ENCODE results near the gene UBXN11.

DNA sequence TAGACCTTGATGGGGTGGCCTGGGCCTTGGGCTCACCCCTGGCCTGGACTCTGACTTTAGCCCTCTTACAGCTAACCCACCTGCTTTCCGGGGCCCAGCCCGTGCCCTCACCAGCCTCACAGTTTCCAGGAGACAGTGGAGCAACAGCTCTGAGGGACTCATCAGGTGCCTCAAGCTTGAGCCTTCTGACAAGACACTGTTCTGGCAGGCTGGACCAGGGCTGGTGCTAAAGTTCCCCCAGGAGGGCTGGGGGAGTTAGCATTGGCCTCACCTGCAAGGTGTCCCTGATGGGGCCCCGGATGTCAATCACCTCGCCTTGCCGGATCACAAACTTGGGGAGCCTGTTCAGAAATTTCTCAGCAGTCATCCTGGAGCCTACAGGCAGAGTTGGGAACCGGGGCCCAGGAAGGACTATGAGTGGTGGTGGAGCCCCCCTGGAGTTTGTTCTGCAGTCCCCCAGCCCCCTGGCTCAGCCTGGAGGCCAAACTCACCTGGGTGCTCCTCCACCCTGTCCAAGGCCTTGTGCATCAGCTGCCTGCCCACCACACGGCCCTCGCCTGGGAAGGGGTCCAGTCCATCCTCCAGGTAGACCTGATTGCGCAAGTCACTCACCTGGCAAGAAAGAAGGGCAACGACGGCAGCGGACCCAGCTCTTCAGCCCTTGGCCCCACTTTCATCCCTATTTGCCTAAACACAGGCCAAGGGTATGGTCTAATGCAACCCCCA, 22.4 kb downstream of the UBXN11 start:
- TF ChIP-seq TAF1 (IDR thresholded peaks at IDR 0.05; ENCODE audit: borderline replicate concordance, low read depth, low read length) = no peak
- TF ChIP-seq NRF1 (IDR thresholded peaks at IDR 0.05; ENCODE audit: low read depth, low read length) = no peak
- no peak for TF ChIP-seq POLR2AphosphoS5 (IDR thresholded peaks at IDR 0.05; ENCODE audit: low read depth, low read length)
- TF ChIP-seq, protein P1, sequence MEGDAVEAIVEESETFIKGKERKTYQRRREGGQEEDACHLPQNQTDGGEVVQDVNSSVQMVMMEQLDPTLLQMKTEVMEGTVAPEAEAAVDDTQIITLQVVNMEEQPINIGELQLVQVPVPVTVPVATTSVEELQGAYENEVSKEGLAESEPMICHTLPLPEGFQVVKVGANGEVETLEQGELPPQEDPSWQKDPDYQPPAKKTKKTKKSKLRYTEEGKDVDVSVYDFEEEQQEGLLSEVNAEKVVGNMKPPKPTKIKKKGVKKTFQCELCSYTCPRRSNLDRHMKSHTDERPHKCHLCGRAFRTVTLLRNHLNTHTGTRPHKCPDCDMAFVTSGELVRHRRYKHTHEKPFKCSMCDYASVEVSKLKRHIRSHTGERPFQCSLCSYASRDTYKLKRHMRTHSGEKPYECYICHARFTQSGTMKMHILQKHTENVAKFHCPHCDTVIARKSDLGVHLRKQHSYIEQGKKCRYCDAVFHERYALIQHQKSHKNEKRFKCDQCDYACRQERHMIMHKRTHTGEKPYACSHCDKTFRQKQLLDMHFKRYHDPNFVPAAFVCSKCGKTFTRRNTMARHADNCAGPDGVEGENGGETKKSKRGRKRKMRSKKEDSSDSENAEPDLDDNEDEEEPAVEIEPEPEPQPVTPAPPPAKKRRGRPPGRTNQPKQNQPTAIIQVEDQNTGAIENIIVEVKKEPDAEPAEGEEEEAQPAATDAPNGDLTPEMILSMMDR (IDR thresholded peaks at IDR 0.05) = no peak
- no peak for TF ChIP-seq JUND (IDR thresholded peaks at IDR 0.05)
- TF ChIP-seq GABPA (IDR thresholded peaks at IDR 0.05; ENCODE audit: low read depth) = no peak
- no peak for TF ChIP-seq NFIC (IDR thresholded peaks at IDR 0.05; ENCODE audit: borderline replicate concordance)
- no peak for TF ChIP-seq EZH2phosphoT487 (IDR thresholded peaks at IDR 0.05; ENCODE audit: borderline replicate concordance, low read depth)
- no peak for TF ChIP-seq MXI1 (IDR thresholded peaks at IDR 0.05; ENCODE audit: low read depth, low read length)
- TF ChIP-seq RFX5 (IDR thresholded peaks at IDR 0.05; ENCODE audit: low read length) = no peak
- no peak for TF ChIP-seq SIN3A (IDR thresholded peaks at IDR 0.05; ENCODE audit: borderline replicate concordance, low read depth, low read length)
- TF ChIP-seq YY1 (IDR thresholded peaks at IDR 0.05; ENCODE audit: low read depth) = no peak
- TF ChIP-seq FOSL2 (IDR thresholded peaks at IDR 0.05; ENCODE audit: borderline replicate concordance, low read depth) = no peak
- TF ChIP-seq RCOR1 (IDR thresholded peaks at IDR 0.05; ENCODE audit: low read length) = no peak
